Thyroid gland (tissue), 4 donors: ENCODE measurements around the gene CCDC178.

Experiments used
- POLR2A ChIP-seq, 2 donors: fragments of 450-650 bp; IDR thresholded peaks; one replicate each; pipeline ENCODE4 v1.6.1; 2017; ENCODE audit warnings: antibody characterized with exemption in 2 of 2, mild to moderate bottlenecking in 2 of 2, moderate library complexity in 1 of 2
- TF ChIP-seq, protein P1 (sequence below), 6 experiments: fragments of 200-600 bp in 3 of 6; fragments of 450-650 bp in 3 of 6; sonication (generic) in 3 of 6; IDR thresholded peaks; one replicate each; pipeline ENCODE4 v1.5.1; 2016 to 2019; ENCODE audit warnings: antibody characterized with exemption in 6 of 6, mild to moderate bottlenecking in 2 of 6, inconsistent platforms in 1 of 6, moderate library complexity in 1 of 6

DNA sequence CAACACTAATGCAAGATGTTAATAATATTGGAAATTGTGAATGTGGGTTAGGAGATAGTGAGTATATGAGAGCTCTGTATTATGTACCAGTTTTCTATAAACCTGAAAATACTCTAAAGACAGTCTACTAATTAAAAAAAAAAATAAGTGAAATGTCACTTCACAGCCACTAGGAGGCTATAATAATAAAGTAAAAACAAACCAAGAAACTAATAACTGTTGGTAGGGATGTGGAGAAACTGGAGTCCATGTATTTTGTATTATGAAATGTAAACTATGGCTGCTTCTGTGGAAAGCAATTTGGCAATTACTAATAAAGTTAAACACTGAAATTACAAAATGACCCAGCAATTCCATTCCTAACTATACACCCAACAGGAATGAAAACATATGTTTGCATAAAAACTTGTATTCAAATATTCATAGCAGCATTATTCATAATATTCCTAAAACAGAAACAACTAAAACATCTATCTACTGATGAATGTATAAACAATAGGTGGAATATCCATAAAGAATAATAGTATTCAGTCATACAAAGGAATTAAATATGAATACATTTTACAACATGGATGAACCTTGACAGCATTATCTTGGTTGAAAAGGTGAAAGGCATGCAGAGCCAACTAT lies 36.2 kb downstream of the CCDC178 start:
- TF ChIP-seq, protein P1, sequence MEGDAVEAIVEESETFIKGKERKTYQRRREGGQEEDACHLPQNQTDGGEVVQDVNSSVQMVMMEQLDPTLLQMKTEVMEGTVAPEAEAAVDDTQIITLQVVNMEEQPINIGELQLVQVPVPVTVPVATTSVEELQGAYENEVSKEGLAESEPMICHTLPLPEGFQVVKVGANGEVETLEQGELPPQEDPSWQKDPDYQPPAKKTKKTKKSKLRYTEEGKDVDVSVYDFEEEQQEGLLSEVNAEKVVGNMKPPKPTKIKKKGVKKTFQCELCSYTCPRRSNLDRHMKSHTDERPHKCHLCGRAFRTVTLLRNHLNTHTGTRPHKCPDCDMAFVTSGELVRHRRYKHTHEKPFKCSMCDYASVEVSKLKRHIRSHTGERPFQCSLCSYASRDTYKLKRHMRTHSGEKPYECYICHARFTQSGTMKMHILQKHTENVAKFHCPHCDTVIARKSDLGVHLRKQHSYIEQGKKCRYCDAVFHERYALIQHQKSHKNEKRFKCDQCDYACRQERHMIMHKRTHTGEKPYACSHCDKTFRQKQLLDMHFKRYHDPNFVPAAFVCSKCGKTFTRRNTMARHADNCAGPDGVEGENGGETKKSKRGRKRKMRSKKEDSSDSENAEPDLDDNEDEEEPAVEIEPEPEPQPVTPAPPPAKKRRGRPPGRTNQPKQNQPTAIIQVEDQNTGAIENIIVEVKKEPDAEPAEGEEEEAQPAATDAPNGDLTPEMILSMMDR (IDR thresholded peaks at IDR 0.05), result peak in 2 of 6 experiments; percentile 24 to 33
- no peak for TF ChIP-seq POLR2A (IDR thresholded peaks at IDR 0.05)
